Mesothelial cell of epicardium (in vitro differentiated cells): Measurements from ENCODE around the gene TSPAN3. TPM values are rescaled to one million over a fixed set of nuclear protein-coding genes. Genes with fewer than 3 reads are reported as not detected.

ENCODE experiments used
- DNase-seq, 2 experiments: peaks; one replicate each; pipeline ENCODE4 v3.0.0; 2021; ENCODE audit warnings: low spot score in 2 of 2; ENCODE audit not compliant: unreplicated experiment in 2 of 2
- H3K27ac Mint-ChIP-seq: 2 replicates; pipeline ENCODE4 v1.8.0; 2021; ENCODE audit warnings: mixed read lengths
- H3K27me3 Mint-ChIP-seq: 2 replicates; pipeline ENCODE4 v1.8.0; 2021; ENCODE audit warnings: low read depth, mixed read lengths
- H3K36me3 Mint-ChIP-seq: 2 replicates; pipeline ENCODE4 v1.8.0; 2021; ENCODE audit warnings: mixed read lengths
- H3K4me1 Mint-ChIP-seq: 2 replicates; pipeline ENCODE4 v1.8.0; 2021; ENCODE audit warnings: mixed read lengths
- H3K4me3 Mint-ChIP-seq: 2 replicates; pipeline ENCODE4 v1.8.0; 2021; ENCODE audit warnings: mild to moderate bottlenecking, moderate library complexity, mixed read lengths
- H3K9me3 Mint-ChIP-seq: 2 replicates; pipeline ENCODE4 v1.8.0; 2021; ENCODE audit warnings: mixed read lengths
- total RNA-seq: library from RNA; stranded (reverse); gene quantifications from 3 replicates; pipeline ENCODE4 v1.2.1, GENCODE V29; 2021
- TF ChIP-seq, protein P1 (sequence below): fragments of 200-600 bp; sonication (generic); IDR thresholded peaks from one replicate; pipeline ENCODE4 v1.5.0; 2021; ENCODE audit warnings: antibody characterized with exemption; ENCODE audit not compliant: unreplicated experiment

TSPAN3 gene
- total RNA-seq, 1 donor from 2014 or later = 307 TPM

- peaks cover 3% of the 10 kb centered on the region for H3K4me1 Mint-ChIP-seq
- no peak overlapping the region for H3K4me3 Mint-ChIP-seq
- TF ChIP-seq, protein P1, sequence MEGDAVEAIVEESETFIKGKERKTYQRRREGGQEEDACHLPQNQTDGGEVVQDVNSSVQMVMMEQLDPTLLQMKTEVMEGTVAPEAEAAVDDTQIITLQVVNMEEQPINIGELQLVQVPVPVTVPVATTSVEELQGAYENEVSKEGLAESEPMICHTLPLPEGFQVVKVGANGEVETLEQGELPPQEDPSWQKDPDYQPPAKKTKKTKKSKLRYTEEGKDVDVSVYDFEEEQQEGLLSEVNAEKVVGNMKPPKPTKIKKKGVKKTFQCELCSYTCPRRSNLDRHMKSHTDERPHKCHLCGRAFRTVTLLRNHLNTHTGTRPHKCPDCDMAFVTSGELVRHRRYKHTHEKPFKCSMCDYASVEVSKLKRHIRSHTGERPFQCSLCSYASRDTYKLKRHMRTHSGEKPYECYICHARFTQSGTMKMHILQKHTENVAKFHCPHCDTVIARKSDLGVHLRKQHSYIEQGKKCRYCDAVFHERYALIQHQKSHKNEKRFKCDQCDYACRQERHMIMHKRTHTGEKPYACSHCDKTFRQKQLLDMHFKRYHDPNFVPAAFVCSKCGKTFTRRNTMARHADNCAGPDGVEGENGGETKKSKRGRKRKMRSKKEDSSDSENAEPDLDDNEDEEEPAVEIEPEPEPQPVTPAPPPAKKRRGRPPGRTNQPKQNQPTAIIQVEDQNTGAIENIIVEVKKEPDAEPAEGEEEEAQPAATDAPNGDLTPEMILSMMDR = no peak
- no peak for DNase-seq
- no peaks in the 10 kb centered on the region for H3K9me3 Mint-ChIP-seq
- H3K27me3 Mint-ChIP-seq = peaks cover 5% of the 10 kb centered on the region
- no peaks in the 10 kb centered on the region for H3K36me3 Mint-ChIP-seq
- no peak overlapping the region for H3K27ac Mint-ChIP-seq
Measured at GRCh38 chr15:76994001-76994400, 76.9 kb downstream of the TSPAN3 start.

GRCh38 chr15:76993114-76993725 is 77.7 kb downstream of the TSPAN3 start:
- DNase-seq = no peak
- Mint-ChIP-seq H3K9me3 (no peaks in the 10 kb centered on the region), H3K27ac (no peak overlapping the region), H3K27me3 (peaks cover 5% of the 10 kb centered on the region), H3K36me3 (no peaks in the 10 kb centered on the region), H3K4me3 (no peak overlapping the region), H3K4me1 (peaks cover 6% of the 10 kb centered on the region)
- TF ChIP-seq, protein P1 = no peak

DNA sequence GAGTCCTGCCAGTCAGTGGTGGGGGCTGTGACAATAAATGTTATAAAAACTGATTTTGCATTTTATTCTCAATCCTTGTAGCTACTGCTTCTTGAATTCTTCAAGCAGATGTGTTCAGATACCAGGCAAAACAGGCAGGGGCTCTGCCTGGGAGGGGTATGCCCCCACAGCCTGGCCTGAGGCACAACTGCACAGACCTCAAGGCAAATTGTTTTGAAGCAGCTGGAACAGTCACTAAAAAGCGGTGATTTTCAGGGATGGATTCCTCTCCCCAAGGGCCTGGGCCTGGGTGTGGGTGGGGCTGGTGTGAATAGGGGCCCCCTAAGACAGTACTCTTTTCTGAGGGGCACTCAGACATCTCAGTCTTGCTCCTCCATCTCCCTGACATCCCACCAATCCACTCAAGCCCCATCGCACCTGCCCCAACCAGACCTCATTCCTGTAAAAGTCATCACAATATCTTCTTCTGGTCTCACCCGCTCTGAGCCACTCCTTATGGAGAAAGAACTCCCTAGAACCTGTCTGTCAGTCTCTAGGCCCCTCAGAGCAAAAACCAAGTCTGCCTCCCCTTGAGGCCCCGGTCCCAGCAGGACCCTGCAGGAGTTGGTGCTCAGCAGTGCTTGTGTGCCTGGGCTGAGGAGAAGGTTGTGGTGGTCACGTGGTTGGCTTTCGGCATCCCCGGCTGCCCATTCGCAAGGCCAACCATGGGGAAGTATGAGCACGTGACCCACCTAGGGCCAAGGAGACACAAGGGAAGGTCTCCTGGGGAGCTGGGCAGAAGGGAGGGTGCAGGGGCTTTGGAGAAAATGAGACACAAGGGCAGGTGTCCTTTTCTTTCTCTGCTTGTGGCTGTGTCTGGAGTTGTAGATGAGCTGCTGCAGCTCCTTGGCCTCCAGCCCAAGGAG is 78.9 kb downstream of the TSPAN3 start:
- H3K4me3 Mint-ChIP-seq = no peak overlapping the region
- no peak overlapping the region for H3K27ac Mint-ChIP-seq
- DNase-seq = no peak
- TF ChIP-seq, protein P1 = no peak
- H3K36me3 Mint-ChIP-seq = no peaks in the 10 kb centered on the region
- H3K4me1 Mint-ChIP-seq = peaks cover 6% of the 10 kb centered on the region
- H3K27me3 Mint-ChIP-seq = peaks cover 5% of the 10 kb centered on the region
- no peaks in the 10 kb centered on the region for H3K9me3 Mint-ChIP-seq

Other genes starting within 250 kb of the TSPAN3 start
- 33.8 to 35.9 TPM (median 34.4 TPM) in 3 replicates for gene SCAPER, start 165.8 kb downstream of the TSPAN3 start, total RNA-seq
- 111 to 115 TPM (median 112 TPM) in 3 replicates for gene RCN2, start 139.4 kb downstream of the TSPAN3 start, total RNA-seq
- 0.59 TPM in 1 of 3 replicates, not detected in the others for gene PSTPIP1, start 76.0 kb downstream of the TSPAN3 start, total RNA-seq